OCI-LY3 (cell line): ENCODE data around the gene PITPNM1.

ENCODE experiments used
- H2AFZ ChIP-seq: fragments of 200-600, 300-600 bp; shearing (Covaris generic); 2 replicates; pipeline ENCODE4 v1.6.0; 2014; ENCODE audit warnings: antibody characterized with exemption, low read depth, low read length
- H3K27ac ChIP-seq: fragments of 200-600, 300-600 bp; sonication (generic); 2 replicates; pipeline ENCODE4 v1.5.1; 2014; ENCODE audit warnings: mild to moderate bottlenecking, low read length, moderate library complexity, mixed read lengths
- H3K27me3 ChIP-seq: fragments of 200-600, 300-600 bp; sonication (generic); 2 replicates; pipeline ENCODE4 v1.6.1; 2014; ENCODE audit warnings: low read depth, low read length, mixed read lengths
- H3K36me3 ChIP-seq: fragments of 200-600, 300-600 bp; sonication (generic); replicated peaks from 2 replicates; pipeline ENCODE3; 2014; ENCODE audit warnings: low read depth, low read length, mixed read lengths
- H3K4me1 ChIP-seq: fragments of 300-600, 200-600 bp; sonication (generic); 2 replicates; pipeline ENCODE4 v1.6.1; 2014; ENCODE audit warnings: low read length, mixed read lengths
- H3K4me2 ChIP-seq: fragments of 200-600, 300-600 bp; sonication (generic); 2 replicates; pipeline ENCODE4 v1.6.1; 2014; ENCODE audit warnings: low read length, mixed read lengths
- H3K4me3 ChIP-seq: fragments of 300-600, 200-600 bp; sonication (generic); 2 replicates; pipeline ENCODE4 v1.5.1; 2014; ENCODE audit warnings: antibody characterized with exemption, mild to moderate bottlenecking, low read length, moderate library complexity
- H3K79me2 ChIP-seq: fragments of 300-600, 200-600 bp; shearing (Covaris generic); 2 replicates; pipeline ENCODE4 v1.6.1; 2014; ENCODE audit warnings: mild to moderate bottlenecking, low read length, mixed read lengths
- H3K9ac ChIP-seq: fragments of 300-600, 200-600 bp; shearing (Covaris generic); 2 replicates; pipeline ENCODE4 v1.6.0; 2014; ENCODE audit warnings: mild to moderate bottlenecking, low read length, moderate library complexity
- H3K9me3 ChIP-seq: fragments of 200-600, 300-600 bp; shearing (Covaris generic); 2 replicates; pipeline ENCODE4 v1.6.1; 2014; ENCODE audit warnings: low read length, mixed read lengths; ENCODE audit not compliant: insufficient read depth
- H4K20me1 ChIP-seq: fragments of 200-600, 300-600 bp; sonication (generic); 2 replicates; pipeline ENCODE4 v1.6.1; 2016; ENCODE audit warnings: low read length, mixed read lengths; ENCODE audit not compliant: insufficient read depth
- EZH2phosphoT487 ChIP-seq: fragments of 200-600 bp; shearing (Covaris generic); IDR thresholded peaks from 2 replicates; pipeline ENCODE4 v1.6.1; 2018; ENCODE audit warnings: antibody characterized with exemption, mixed run types, low read depth
- TF ChIP-seq, protein P1 (sequence below): fragments of 200-600, 300-600 bp; sonication (generic); IDR thresholded peaks from 2 replicates; pipeline ENCODE4 v1.5.1; 2014; ENCODE audit warnings: antibody characterized with exemption, low read length, low read depth

Gene PITPNM1

DNA sequence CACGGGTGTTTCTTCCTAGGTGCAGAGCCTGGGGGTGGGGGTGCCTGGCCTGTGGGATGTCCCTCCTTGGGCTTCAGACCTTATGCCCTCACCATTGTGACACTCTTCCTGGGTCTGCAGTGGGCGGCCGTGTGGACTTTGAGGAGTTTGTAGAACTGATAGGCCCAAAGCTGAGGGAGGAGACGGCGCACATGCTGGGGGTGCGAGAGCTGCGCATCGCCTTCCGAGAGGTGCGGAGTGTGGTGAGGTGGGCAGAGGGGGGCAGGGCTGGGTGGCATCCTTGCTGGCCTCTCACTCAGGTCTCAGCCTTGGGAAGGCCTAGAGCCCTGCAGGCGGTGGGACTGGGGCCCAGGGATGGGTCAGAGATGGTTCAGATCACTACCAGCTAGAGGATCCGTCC lies 47.7 kb downstream of the PITPNM1 start:
- Histone ChIP-seq H3K27me3 (no peaks in the 10 kb centered on the region), H3K9ac (no peak overlapping the region), H4K20me1 (no peaks in the 10 kb centered on the region), H3K4me2 (no peak overlapping the region), H3K4me3 (no peak overlapping the region), H3K27ac (no peak overlapping the region), H2AFZ (no peak overlapping the region), H3K9me3 (peaks cover 4% of the 10 kb centered on the region; the same call in 1 of the 2 replicates), H3K36me3 (no peaks in the 10 kb centered on the region), H3K79me2 (no peaks in the 10 kb centered on the region), H3K4me1 (peaks cover 20% of the 10 kb centered on the region)
- TF ChIP-seq, protein P1, sequence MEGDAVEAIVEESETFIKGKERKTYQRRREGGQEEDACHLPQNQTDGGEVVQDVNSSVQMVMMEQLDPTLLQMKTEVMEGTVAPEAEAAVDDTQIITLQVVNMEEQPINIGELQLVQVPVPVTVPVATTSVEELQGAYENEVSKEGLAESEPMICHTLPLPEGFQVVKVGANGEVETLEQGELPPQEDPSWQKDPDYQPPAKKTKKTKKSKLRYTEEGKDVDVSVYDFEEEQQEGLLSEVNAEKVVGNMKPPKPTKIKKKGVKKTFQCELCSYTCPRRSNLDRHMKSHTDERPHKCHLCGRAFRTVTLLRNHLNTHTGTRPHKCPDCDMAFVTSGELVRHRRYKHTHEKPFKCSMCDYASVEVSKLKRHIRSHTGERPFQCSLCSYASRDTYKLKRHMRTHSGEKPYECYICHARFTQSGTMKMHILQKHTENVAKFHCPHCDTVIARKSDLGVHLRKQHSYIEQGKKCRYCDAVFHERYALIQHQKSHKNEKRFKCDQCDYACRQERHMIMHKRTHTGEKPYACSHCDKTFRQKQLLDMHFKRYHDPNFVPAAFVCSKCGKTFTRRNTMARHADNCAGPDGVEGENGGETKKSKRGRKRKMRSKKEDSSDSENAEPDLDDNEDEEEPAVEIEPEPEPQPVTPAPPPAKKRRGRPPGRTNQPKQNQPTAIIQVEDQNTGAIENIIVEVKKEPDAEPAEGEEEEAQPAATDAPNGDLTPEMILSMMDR = no peak
- TF ChIP-seq EZH2phosphoT487 = no peak

DNA sequence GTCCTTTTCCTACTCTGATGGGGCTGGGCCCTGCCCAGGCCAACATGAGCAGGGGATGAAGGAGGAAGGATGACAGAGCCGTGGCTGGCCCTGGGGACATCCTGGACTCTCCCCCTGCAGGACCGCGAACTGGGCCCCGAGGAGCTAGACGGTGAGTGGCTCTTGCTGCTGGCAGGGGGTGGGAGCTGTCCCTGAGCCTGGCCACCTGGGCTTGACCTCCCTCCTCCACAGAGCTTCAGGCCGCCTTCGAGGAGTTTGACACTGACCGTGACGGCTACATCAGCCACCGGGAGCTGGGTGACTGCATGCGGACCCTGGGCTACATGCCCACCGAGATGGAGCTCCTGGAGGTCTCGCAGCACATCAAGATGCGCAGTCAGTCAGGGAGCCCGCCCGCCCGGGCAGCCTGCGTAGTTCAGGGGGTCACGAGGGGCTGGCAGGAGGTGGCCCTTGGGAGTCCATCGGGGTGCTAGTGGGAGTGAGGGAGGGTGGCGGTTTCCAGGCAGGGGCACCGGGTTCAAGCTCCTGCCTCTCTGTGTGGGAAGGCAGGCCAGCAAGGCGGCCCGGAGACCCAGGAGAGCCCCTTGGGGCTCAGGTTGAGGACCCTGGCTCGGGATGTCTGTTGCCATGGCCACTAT lies 49.0 kb downstream of the PITPNM1 start:
- TF ChIP-seq EZH2phosphoT487 = no peak
- TF ChIP-seq, protein P1 = no peak
- Histone ChIP-seq H3K9ac (no peak overlapping the region), H2AFZ (no peak overlapping the region), H3K79me2 (no peaks in the 10 kb centered on the region), H3K4me1 (peaks cover 20% of the 10 kb centered on the region), H3K27me3 (no peaks in the 10 kb centered on the region), H3K36me3 (no peaks in the 10 kb centered on the region), H3K4me3 (no peak overlapping the region), H3K27ac (no peak overlapping the region), H3K9me3 (peaks cover 4% of the 10 kb centered on the region; the same call in 1 of the 2 replicates), H3K4me2 (no peak overlapping the region), H4K20me1 (no peaks in the 10 kb centered on the region)

DNA sequence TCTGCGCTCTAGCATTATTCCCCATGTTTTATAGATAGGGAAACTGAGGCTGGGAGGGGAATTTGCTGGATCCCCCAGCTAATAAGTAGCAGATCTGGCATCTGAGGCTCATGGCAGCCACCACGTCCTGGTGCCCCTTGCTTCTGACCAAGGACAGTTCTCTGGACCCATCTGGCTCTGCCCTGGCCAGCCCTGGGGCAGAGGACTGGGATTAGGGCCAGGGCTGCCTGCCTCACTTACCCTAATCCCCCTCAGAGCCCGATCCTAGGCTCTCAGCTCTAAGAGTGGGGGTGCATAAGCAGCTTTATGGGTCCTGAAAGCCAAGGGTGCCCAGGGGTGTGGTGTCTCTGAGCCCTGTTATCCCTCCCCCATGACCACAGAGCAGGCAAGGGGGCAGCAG lies 50.1 kb downstream of the PITPNM1 start, which contains the start of gene CABP4:
Gene CABP4, plus strand, starts transcription at position 301 of the 400 bp plus-strand sequence. Its CDS starts 70 bp downstream, at position 371.
- Histone ChIP-seq H3K36me3 (no peaks in the 10 kb centered on the region), H3K27ac (no peak within 1 kb of the TSS), H2AFZ (no peak within 1 kb of the TSS), H3K9ac (no peak within 1 kb of the TSS), H3K79me2 (no peaks in the 10 kb centered on the region), H3K27me3 (no peaks in the 10 kb centered on the region), H3K9me3 (peaks cover 4% of the 10 kb centered on the region; the same call in 1 of the 2 replicates), H3K4me3 (no peak within 1 kb of the TSS), H3K4me1 (peaks cover 14% of the 10 kb centered on the region), H3K4me2 (no peak within 1 kb of the TSS), H4K20me1 (no peaks in the 10 kb centered on the region)
- no peak for TF ChIP-seq EZH2phosphoT487
- TF ChIP-seq, protein P1 = no peak

DNA sequence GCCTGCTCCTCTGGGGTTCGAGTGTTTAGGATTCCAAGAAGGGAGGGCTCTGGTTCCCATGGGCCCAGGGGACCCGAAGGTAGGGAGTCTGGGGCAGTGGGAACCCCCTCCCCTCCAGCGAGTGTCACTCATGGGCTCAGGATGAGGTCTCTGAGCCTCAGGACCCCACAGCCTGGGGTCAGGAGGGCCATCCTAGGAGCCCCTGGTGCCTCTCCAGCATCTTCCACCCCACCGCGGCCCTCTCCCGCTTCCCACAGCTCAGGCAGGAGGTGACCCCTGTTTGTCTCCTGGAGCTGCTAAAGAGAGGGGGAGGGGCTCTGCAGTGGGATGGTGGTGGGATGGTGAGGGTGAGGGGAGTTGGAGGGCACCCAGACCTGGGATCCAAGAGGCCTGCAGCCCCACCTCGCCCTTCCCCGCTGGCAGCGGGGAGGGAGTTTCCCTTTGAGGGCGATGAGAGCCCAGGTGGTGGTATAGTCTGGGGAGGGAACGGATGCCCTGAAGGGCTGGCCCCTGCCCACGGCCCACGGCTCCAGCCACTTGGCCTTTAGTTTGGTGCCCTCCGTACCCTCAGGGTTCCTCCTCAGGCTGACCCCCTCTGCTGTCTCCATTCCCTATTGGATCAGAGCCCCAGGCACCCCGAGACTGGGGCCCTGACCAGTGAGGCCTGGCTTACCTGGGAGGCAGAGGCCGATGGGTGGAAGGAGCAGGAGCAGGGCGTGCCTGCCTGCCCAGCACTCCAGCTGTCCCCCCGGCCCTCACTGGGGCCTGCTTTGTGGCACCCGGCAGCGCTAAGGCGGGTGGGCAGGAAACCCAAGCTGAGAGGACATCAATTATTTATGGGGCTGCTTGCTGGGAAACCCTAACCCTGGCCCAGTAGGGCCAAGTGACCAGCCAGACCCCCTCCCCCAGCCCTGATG lies 51.1 kb downstream of the PITPNM1 start:
- H3K4me2 ChIP-seq = no peak overlapping the region
- no peaks in the 10 kb centered on the region for H3K79me2 ChIP-seq
- H3K27me3 ChIP-seq = 0 out of 2 replicates have a peak, but pooled peaks cover 2% of the 10 kb centered on the region
- H3K4me3 ChIP-seq = no peak overlapping the region
- no peaks in the 10 kb centered on the region; the same call in 1 of the 2 replicates for H3K9me3 ChIP-seq
- H4K20me1 ChIP-seq = no peaks in the 10 kb centered on the region
- TF ChIP-seq, protein P1 = no peak
- no peak for TF ChIP-seq EZH2phosphoT487
- no peak overlapping the region for H2AFZ ChIP-seq
- H3K27ac ChIP-seq = no peak overlapping the region
- H3K36me3 ChIP-seq = no peaks in the 10 kb centered on the region
- H3K4me1 ChIP-seq = peaks cover 7% of the 10 kb centered on the region
- no peak overlapping the region for H3K9ac ChIP-seq
